ENCODE data around the gene PPP4C.

Gene PPP4C

DNA sequence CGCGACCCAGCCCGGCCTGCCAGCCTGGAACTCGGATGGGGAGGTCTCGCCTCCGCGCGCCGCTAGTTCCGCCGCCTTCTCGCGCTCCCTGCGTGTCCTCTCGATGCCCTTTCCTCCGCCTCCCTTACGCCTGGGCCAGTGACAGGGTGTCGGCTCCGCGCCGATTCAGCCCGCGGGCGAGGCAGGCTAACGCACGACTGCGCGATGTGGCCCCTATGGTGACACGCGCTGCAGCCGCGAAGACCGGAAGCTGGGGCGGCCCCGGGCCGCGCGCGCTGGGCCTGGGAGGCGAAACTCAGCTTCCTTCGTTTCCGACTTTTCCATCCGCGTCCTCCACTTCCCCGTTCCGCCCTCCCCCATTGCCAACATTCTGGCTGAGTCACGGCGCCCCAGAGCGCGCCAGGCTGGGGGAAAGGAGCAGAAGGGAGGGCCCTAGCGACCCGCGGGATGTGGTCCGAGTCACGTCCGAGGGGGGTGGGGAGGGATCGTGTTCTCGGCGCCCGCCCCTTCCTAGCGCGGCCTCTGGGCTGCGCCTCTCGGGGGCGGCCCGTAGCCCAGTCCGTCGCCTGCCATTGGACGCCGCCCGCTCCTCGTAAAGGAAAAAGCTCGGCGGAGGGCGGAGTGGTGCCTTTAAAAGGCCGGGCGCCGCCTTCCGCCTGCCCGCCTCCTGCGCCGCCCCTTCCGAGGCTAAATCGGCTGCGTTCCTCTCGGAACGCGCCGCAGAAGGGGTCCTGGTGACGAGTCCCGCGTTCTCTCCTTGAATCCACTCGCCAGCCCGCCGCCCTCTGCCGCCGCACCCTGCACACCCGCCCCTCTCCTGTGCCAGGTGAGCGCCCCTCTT is 10.5 kb upstream of the PPP4C start, which contains the start of gene ALDOA:
TSS of gene ALDOA (plus strand) at position 659 of the 841 bp plus-strand sequence. CDS start 1,138 bp downstream, outside the sequence.
- Histone ChIP-seq H3K4me3 (ENCODE audit: low read depth, low read length) (peak within 1 kb of the TSS; percentile 100), H3K9ac (peak within 1 kb of the TSS; percentile 98), H3K79me2 (peaks cover 37% of the 10 kb centered on the region), H3K36me3 (ENCODE audit: control insufficient read depth, insufficient read depth, low read length) (peaks cover 5% of the 10 kb centered on the region), H2AFZ (peak within 1 kb of the TSS; percentile 84), H3K27ac (peak within 1 kb of the TSS; percentile 99), H3K4me2 (ENCODE audit: low read length) (peak within 1 kb of the TSS; percentile 64), H3K27me3 (ENCODE audit: control insufficient read depth, insufficient read depth, low read length) (no peaks in the 10 kb centered on the region), H3K4me1 (peaks cover 49% of the 10 kb centered on the region), H3K9me3 (ENCODE audit: control insufficient read depth, low read length) (no peaks in the 10 kb centered on the region)
- TF ChIP-seq, protein P1, sequence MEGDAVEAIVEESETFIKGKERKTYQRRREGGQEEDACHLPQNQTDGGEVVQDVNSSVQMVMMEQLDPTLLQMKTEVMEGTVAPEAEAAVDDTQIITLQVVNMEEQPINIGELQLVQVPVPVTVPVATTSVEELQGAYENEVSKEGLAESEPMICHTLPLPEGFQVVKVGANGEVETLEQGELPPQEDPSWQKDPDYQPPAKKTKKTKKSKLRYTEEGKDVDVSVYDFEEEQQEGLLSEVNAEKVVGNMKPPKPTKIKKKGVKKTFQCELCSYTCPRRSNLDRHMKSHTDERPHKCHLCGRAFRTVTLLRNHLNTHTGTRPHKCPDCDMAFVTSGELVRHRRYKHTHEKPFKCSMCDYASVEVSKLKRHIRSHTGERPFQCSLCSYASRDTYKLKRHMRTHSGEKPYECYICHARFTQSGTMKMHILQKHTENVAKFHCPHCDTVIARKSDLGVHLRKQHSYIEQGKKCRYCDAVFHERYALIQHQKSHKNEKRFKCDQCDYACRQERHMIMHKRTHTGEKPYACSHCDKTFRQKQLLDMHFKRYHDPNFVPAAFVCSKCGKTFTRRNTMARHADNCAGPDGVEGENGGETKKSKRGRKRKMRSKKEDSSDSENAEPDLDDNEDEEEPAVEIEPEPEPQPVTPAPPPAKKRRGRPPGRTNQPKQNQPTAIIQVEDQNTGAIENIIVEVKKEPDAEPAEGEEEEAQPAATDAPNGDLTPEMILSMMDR (IDR thresholded peaks at IDR 0.05): peak; percentile 10

DNA sequence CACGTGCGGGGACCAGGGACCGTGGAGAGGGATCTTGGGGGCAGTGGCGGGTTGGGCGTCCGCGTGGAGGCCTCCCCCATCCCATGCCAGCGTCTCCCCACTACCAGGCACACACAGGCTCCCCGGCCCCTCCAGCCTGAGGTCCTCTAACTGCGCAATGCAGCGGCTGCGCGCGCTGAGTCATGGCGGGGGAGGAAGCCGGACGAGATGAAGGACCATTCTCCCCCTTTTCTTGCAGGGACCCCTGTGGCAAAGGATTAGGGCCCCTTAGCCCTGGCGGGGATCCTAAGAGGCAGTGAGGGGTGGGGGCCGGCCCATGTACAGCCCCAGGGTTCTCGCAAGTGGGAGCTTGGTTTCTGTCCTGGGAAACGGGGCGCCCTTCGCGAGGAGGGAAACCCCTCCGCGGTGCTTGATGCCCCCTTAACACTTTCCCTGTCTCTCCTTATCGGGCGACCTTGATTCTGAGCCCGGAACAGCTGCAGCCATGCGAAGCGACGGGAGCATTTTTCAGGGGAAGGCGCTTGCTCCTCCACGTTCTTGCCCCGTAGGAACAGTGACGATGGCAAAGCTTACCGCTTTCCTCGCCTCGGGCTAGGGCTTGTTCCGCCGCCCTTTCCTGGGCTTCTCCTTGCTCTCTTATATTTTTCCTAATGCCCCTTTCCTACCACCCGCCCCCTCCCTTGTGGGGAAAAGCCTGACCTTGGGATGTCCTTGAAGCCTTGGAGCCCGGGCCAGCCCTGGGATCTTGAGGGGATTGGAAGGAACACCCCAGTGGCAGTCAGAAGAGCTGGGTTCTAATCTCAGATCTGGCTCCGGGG is 9.6 kb upstream of the PPP4C start:
- H2AFZ ChIP-seq: peak overlapping the region; percentile 70

DNA sequence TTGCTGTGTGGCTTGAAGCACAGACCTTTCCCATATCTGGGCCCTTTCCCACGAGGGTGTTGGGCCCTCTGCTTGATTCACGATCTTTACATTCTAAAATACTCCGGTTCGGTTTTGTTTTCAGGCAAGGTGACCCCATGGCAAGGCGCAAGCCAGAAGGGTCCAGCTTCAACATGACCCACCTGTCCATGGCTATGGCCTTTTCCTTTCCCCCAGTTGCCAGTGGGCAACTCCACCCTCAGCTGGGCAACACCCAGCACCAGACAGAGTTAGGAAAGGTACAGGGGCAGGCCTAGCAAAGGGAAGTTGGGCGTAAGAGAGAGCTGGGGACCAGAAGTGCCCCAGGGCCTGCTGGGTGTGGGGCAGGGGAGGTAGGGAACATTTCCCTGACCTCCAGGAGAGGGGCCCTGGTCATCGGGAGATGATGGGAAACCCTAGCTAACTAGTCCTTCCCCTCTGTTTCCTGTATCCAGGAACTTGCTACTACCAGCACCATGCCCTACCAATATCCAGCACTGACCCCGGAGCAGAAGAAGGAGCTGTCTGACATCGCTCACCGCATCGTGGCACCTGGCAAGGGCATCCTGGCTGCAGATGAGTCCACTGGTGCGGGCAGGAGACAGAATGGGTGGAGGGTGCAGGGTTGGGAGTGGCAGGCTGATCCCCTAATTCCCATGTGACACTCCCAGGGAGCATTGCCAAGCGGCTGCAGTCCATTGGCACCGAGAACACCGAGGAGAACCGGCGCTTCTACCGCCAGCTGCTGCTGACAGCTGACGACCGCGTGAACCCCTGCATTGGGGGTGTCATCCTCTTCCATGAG is 8.8 kb upstream of the PPP4C start:
- Histone ChIP-seq H3K9me3 (ENCODE audit: control insufficient read depth, low read length) (no peaks in the 10 kb centered on the region), H3K4me2 (ENCODE audit: low read length) (peak overlapping the region; percentile 64), H3K27me3 (ENCODE audit: control insufficient read depth, insufficient read depth, low read length) (no peaks in the 10 kb centered on the region), H2AFZ (no peak overlapping the region), H3K27ac (peak overlapping the region; percentile 99), H3K79me2 (peaks cover 37% of the 10 kb centered on the region), H3K36me3 (ENCODE audit: control insufficient read depth, insufficient read depth, low read length) (peaks cover 5% of the 10 kb centered on the region), H3K4me3 (ENCODE audit: low read depth, low read length) (peak overlapping the region; percentile 100), H3K4me1 (peaks cover 37% of the 10 kb centered on the region), H3K9ac (peak overlapping the region; percentile 98)
- TF ChIP-seq, protein P1 (IDR thresholded peaks at IDR 0.05): no peak

More for the DNA sequence above, 9.6 kb upstream of the PPP4C start:
- Histone ChIP-seq H3K9ac (peak overlapping the region; percentile 98), H3K4me1 (peaks cover 41% of the 10 kb centered on the region), H3K36me3 (ENCODE audit: control insufficient read depth, insufficient read depth, low read length) (peaks cover 5% of the 10 kb centered on the region), H3K4me2 (ENCODE audit: low read length) (peak overlapping the region; percentile 64), H3K27ac (peak overlapping the region; percentile 99), H3K79me2 (peaks cover 37% of the 10 kb centered on the region), H3K27me3 (ENCODE audit: control insufficient read depth, insufficient read depth, low read length) (no peaks in the 10 kb centered on the region), H3K4me3 (ENCODE audit: low read depth, low read length) (peak overlapping the region; percentile 100), H3K9me3 (ENCODE audit: control insufficient read depth, low read length) (no peaks in the 10 kb centered on the region)
- TF ChIP-seq, protein P1 (IDR thresholded peaks at IDR 0.05): no peak

DNA sequence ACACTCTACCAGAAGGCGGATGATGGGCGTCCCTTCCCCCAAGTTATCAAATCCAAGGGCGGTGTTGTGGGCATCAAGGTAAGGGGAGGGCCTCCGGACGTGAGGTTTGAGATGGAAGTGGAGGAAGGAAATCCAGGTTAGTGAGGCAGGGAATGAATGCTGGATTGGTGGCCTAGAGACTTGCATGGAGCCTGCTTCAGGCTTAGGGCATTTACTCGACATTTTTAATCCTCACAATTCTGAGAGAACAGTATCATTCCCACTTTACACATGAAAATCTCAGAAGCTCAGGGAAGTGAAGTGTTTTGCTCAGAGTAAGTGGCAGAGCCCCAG is 8.2 kb upstream of the PPP4C start:
- Histone ChIP-seq H3K36me3 (ENCODE audit: control insufficient read depth, insufficient read depth, low read length) (peaks cover 5% of the 10 kb centered on the region), H3K9ac (no peak overlapping the region), H3K27me3 (ENCODE audit: control insufficient read depth, insufficient read depth, low read length) (no peaks in the 10 kb centered on the region), H3K4me2 (ENCODE audit: low read length) (peak overlapping the region; percentile 64), H3K4me3 (ENCODE audit: low read depth, low read length) (peak overlapping the region; percentile 100), H3K4me1 (peaks cover 37% of the 10 kb centered on the region), H2AFZ (no peak overlapping the region), H3K9me3 (ENCODE audit: control insufficient read depth, low read length) (no peaks in the 10 kb centered on the region), H3K79me2 (peaks cover 37% of the 10 kb centered on the region), H3K27ac (peak overlapping the region; percentile 99)
- TF ChIP-seq, protein P1 (IDR thresholded peaks at IDR 0.05): no peak

Data from parathyroid adenoma (tissue), 2 donors.